ENCODE data around the gene RNU11. TPM values are rescaled to one million over a fixed set of nuclear protein-coding genes. Genes with fewer than 3 reads are reported as not detected.

RNU11 gene
- total and polyA plus RNA-seq, 8 donors, result not detected

- ATAC-seq (no peak), DNase-seq (peak in 1 of 4 donors; percentile 19)
- H3K4me3 ChIP-seq, result no peak overlapping the region
- H3K36me3 ChIP-seq, result no peaks in the 10 kb centered on the region
- H3K27me3 ChIP-seq, result no peaks in the 10 kb centered on the region
- intact Hi-C loops (cut with DNase I), result no loop called here
- peaks cover 6 to 16% of the 10 kb centered on the region in 2 donors for H3K4me1 ChIP-seq
- no peaks in the 10 kb centered on the region for H3K9me3 ChIP-seq
- H3K27ac ChIP-seq, result no peak overlapping the region
- TF ChIP-seq, protein P1, sequence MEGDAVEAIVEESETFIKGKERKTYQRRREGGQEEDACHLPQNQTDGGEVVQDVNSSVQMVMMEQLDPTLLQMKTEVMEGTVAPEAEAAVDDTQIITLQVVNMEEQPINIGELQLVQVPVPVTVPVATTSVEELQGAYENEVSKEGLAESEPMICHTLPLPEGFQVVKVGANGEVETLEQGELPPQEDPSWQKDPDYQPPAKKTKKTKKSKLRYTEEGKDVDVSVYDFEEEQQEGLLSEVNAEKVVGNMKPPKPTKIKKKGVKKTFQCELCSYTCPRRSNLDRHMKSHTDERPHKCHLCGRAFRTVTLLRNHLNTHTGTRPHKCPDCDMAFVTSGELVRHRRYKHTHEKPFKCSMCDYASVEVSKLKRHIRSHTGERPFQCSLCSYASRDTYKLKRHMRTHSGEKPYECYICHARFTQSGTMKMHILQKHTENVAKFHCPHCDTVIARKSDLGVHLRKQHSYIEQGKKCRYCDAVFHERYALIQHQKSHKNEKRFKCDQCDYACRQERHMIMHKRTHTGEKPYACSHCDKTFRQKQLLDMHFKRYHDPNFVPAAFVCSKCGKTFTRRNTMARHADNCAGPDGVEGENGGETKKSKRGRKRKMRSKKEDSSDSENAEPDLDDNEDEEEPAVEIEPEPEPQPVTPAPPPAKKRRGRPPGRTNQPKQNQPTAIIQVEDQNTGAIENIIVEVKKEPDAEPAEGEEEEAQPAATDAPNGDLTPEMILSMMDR (IDR thresholded peaks at IDR 0.05), result no peak
Observed at GRCh38 chr1:28663871-28664470, 15.6 kb downstream of the RNU11 start.

DNA sequence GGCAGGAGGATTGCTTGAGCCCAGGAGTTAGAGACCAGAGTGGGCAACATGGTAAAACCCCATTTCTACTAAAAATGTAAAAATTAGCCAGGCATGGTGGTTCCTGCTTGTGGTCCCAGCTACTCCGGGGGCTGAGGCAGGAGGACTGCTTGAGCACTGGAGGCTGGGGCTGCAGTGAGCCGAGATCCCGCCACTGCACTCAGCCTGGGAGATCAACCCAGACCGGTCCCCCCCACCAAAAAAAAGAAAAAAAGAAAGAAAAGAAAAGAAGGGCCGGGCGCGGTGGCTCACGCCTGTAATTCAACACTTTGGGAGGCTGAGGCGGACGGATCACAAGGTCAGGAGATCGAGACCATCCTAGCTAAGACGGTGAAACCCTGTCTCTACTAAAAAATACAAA lies 18.4 kb downstream of the RNU11 start:
- Histone ChIP-seq H3K4me1 (peaks cover 12 to 30% of the 10 kb centered on the region in 2 donors), H3K36me3 (no peaks in the 10 kb centered on the region), H3K4me3 (no peak overlapping the region), H3K9me3 (no peaks in the 10 kb centered on the region), H3K27ac (no peak overlapping the region), H3K27me3 (no peaks in the 10 kb centered on the region)
- TF ChIP-seq, protein P1 (IDR thresholded peaks at IDR 0.05), result no peak
- ATAC-seq (no peak), DNase-seq (peak in 1 of 4 donors; percentile 41)
- intact Hi-C loops (cut with DNase I), result no loop called here

- intact Hi-C loops (cut with DNase I), result no loop called here
- H3K4me1 ChIP-seq, result peaks cover 12 to 30% of the 10 kb centered on the region in 2 donors
- TF ChIP-seq, protein P1 (IDR thresholded peaks at IDR 0.05), result peak in 1 of 2 donors; percentile 42
- H3K36me3 ChIP-seq, result no peaks in the 10 kb centered on the region
- DNase-seq, result peak; percentile 77 to 97 (median 91)
- H3K27ac ChIP-seq, result peak within 1 kb of the TSS; percentile 99
- peak; percentile 91 for ATAC-seq
- peak within 1 kb of the TSS; percentile 87 to 91 for H3K4me3 ChIP-seq
- H3K9me3 ChIP-seq, result no peaks in the 10 kb centered on the region
- H3K27me3 ChIP-seq, result no peaks in the 10 kb centered on the region
Observed at GRCh38 chr1:28668191-28668955, 20.0 kb downstream of the RNU11 start, which contains the start of gene GMEB1. Gene GMEB1, plus strand, starts transcription at chr1:28668784. Its CDS starts 14,829 bp downstream, at chr1:28683613.

DNA sequence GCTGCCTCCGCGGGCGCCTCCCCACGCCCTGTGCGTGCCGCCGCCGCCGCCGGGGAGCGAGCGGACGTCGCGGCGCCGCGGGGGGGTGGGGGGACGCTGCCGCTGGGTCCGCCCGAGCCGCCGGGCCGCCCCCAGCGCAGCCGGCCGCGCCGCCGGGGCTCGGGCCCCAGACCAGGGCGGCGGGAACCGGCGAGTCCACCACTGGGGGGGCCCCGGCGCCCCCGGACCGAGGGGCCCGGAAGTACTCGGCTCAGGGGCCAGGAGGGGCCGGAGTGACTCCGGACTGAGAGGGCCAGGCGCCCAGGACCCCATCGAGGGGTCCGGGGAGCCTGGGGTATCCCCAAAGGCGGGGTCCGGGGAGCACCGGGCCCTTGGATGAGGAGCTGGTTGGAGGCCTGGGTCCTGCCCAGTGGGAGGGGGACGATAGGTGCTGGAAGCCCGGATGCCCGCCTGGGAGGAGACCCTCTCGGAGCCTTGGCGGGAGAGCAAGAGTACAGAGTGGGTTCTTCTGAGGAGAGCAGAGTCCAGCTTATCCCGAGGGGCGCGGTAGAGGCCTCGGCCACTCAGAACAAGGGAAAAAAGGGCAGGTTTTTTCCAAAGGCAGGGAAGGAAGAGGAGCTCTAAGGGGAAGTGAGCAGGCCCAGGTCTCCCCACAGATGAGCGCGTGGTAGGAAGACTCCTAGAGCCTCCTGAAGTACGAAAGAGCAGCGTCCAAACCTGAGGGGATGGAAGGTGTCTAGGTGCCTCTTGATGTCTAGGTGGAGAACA lies 20.7 kb downstream of the RNU11 start:
- Histone ChIP-seq H3K4me1 (peaks cover 12 to 30% of the 10 kb centered on the region in 2 donors), H3K27me3 (no peaks in the 10 kb centered on the region), H3K36me3 (no peaks in the 10 kb centered on the region), H3K27ac (peak overlapping the region; percentile 99), H3K9me3 (no peaks in the 10 kb centered on the region), H3K4me3 (peak overlapping the region; percentile 87 to 91)
- TF ChIP-seq, protein P1 (IDR thresholded peaks at IDR 0.05), result no peak
- intact Hi-C loops (cut with DNase I), result no loop called here
- ATAC-seq (peak; percentile 75), DNase-seq (peak; percentile 35 to 90 (median 48))
